HEK293 (cell line): ENCODE measurements around the gene FOXD1.

Source experiments
- FEZF1 ChIP-seq: fragments of 450-650 bp; formaldehyde crosslinking; IDR thresholded peaks from 2 replicates; pipeline ENCODE4 v1.5.1; 2016; ENCODE audit warnings: missing biosample characterization, missing genetic modification characterization
- GLI4 ChIP-seq: fragments of 450-650 bp; formaldehyde crosslinking; IDR thresholded peaks from 2 replicates; pipeline ENCODE4 v1.5.1; 2016; ENCODE audit warnings: missing biosample characterization, missing genetic modification characterization
- KLF10 ChIP-seq: fragments of 450-650 bp; IDR thresholded peaks from 2 replicates; pipeline ENCODE4 v1.5.1; 2018; ENCODE audit warnings: missing biosample characterization, mild to moderate bottlenecking, missing genetic modification characterization
- KLF16 ChIP-seq: fragments of 450-650 bp; formaldehyde crosslinking; IDR thresholded peaks from 2 replicates; pipeline ENCODE4 v1.5.1; 2017; ENCODE audit warnings: missing biosample characterization, missing genetic modification characterization
- MEIS1 ChIP-seq: sonication (generic); formaldehyde crosslinking; IDR thresholded peaks from 2 replicates; pipeline ENCODE4 v1.8.1; 2022; ENCODE audit warnings: missing genetic modification reagents, mild to moderate bottlenecking, borderline replicate concordance
- MZF1 ChIP-seq: fragments of 450-650 bp; formaldehyde crosslinking; IDR thresholded peaks from 2 replicates; pipeline ENCODE4 v1.5.1; 2017; ENCODE audit warnings: missing biosample characterization, missing genetic modification characterization, borderline replicate concordance
- PRDM10 ChIP-seq: fragments of 450-650 bp; formaldehyde crosslinking; IDR thresholded peaks from 2 replicates; pipeline ENCODE4 v1.5.1; 2016; ENCODE audit warnings: missing biosample characterization, missing genetic modification characterization
- PRDM6 ChIP-seq: fragments of 450-650 bp; formaldehyde crosslinking; IDR thresholded peaks from 2 replicates; pipeline ENCODE4 v1.5.1; 2017; ENCODE audit warnings: missing biosample characterization, missing genetic modification characterization
- RBAK ChIP-seq: fragments of 450-650 bp; formaldehyde crosslinking; IDR thresholded peaks from 2 replicates; pipeline ENCODE4 v1.5.1; 2016; ENCODE audit warnings: missing biosample characterization, missing genetic modification characterization
- WT1 ChIP-seq: fragments of 450-650 bp; formaldehyde crosslinking; IDR thresholded peaks from 2 replicates; pipeline ENCODE4 v1.5.1; 2016; ENCODE audit warnings: missing biosample characterization, missing genetic modification characterization
- ZBTB1 ChIP-seq: fragments of 450-650 bp; formaldehyde crosslinking; IDR thresholded peaks from 2 replicates; pipeline ENCODE4 v1.5.1; 2016; ENCODE audit warnings: missing biosample characterization, missing genetic modification characterization
- ZBTB48 ChIP-seq: fragments of 450-650 bp; formaldehyde crosslinking; IDR thresholded peaks from 2 replicates; pipeline ENCODE4 v1.5.1; 2016; ENCODE audit warnings: missing biosample characterization, missing genetic modification characterization
- ZBTB8A ChIP-seq: fragments of 450-650 bp; formaldehyde crosslinking; IDR thresholded peaks from 2 replicates; pipeline ENCODE4 v1.5.1; 2016; ENCODE audit warnings: missing biosample characterization, missing genetic modification characterization
- ZFHX2 ChIP-seq: fragments of 450-650 bp; formaldehyde crosslinking; conservative IDR thresholded peaks from 2 replicates; pipeline ENCODE4 v1.5.1; 2016; ENCODE audit warnings: missing biosample characterization, missing genetic modification characterization
- ZFP37 ChIP-seq: fragments of 450-650 bp; formaldehyde crosslinking; IDR thresholded peaks from 2 replicates; pipeline ENCODE4 v1.5.1; 2016; ENCODE audit warnings: missing biosample characterization, missing genetic modification characterization
- ZFP69B ChIP-seq: fragments of 450-650 bp; formaldehyde crosslinking; IDR thresholded peaks from 2 replicates; pipeline ENCODE4 v1.5.1; 2016; ENCODE audit warnings: missing biosample characterization, missing genetic modification characterization
- ZNF10 ChIP-seq: fragments of 450-650 bp; formaldehyde crosslinking; IDR thresholded peaks from 2 replicates; pipeline ENCODE4 v1.5.1; 2017; ENCODE audit warnings: missing biosample characterization, missing genetic modification characterization
- ZNF121 ChIP-seq: fragments of 450-650 bp; formaldehyde crosslinking; IDR thresholded peaks from 2 replicates; pipeline ENCODE4 v1.5.1; 2016; ENCODE audit warnings: missing biosample characterization, missing genetic modification characterization
- ZNF140 ChIP-seq: fragments of 450-650 bp; formaldehyde crosslinking; IDR thresholded peaks from 2 replicates; pipeline ENCODE4 v1.5.1; 2016; ENCODE audit warnings: missing biosample characterization, missing genetic modification characterization
- ZNF157 ChIP-seq: fragments of 450-650 bp; formaldehyde crosslinking; IDR thresholded peaks from 2 replicates; pipeline ENCODE4 v1.5.1; 2016; ENCODE audit warnings: missing biosample characterization, missing genetic modification characterization
- ZNF223 ChIP-seq: fragments of 450-650 bp; formaldehyde crosslinking; IDR thresholded peaks from 2 replicates; pipeline ENCODE4 v1.5.1; 2016; ENCODE audit warnings: missing biosample characterization, missing genetic modification characterization
- ZNF23 ChIP-seq: fragments of 450-650 bp; formaldehyde crosslinking; IDR thresholded peaks from 2 replicates; pipeline ENCODE4 v1.5.1; 2016; ENCODE audit warnings: missing biosample characterization, missing genetic modification characterization, borderline replicate concordance
- ZNF416 ChIP-seq: fragments of 450-650 bp; formaldehyde crosslinking; IDR thresholded peaks from 2 replicates; pipeline ENCODE4 v1.5.1; 2016; ENCODE audit warnings: missing biosample characterization, missing genetic modification characterization
- ZNF48 ChIP-seq: fragments of 450-650 bp; formaldehyde crosslinking; IDR thresholded peaks from 2 replicates; pipeline ENCODE4 v1.5.1; 2016; ENCODE audit warnings: missing biosample characterization, missing genetic modification characterization
- ZNF530 ChIP-seq: fragments of 450-650 bp; formaldehyde crosslinking; IDR thresholded peaks from 2 replicates; pipeline ENCODE4 v1.5.1; 2016; ENCODE audit warnings: low read depth, missing biosample characterization, missing genetic modification characterization
- ZNF580 ChIP-seq: fragments of 450-650 bp; formaldehyde crosslinking; IDR thresholded peaks from 2 replicates; pipeline ENCODE4 v1.5.1; 2016; ENCODE audit warnings: missing biosample characterization, missing genetic modification characterization
- ZNF610 ChIP-seq: fragments of 450-650 bp; formaldehyde crosslinking; IDR thresholded peaks from 2 replicates; pipeline ENCODE4 v1.5.1; 2016; ENCODE audit warnings: missing biosample characterization, missing genetic modification characterization, borderline replicate concordance
- ZNF623 ChIP-seq: fragments of 450-650 bp; formaldehyde crosslinking; IDR thresholded peaks from 2 replicates; pipeline ENCODE4 v1.5.1; 2016; ENCODE audit warnings: missing biosample characterization, missing genetic modification characterization
- ZNF654 ChIP-seq: fragments of 450-650 bp; formaldehyde crosslinking; IDR thresholded peaks from 2 replicates; pipeline ENCODE4 v1.5.1; 2016; ENCODE audit warnings: low read depth, missing biosample characterization, missing genetic modification characterization
- ZNF660 ChIP-seq: fragments of 450-650 bp; IDR thresholded peaks from 2 replicates; pipeline ENCODE4 v1.5.1; 2018; ENCODE audit warnings: missing biosample characterization, mild to moderate bottlenecking, missing genetic modification characterization
- ZNF701 ChIP-seq: fragments of 450-650 bp; formaldehyde crosslinking; IDR thresholded peaks from 2 replicates; pipeline ENCODE4 v1.5.1; 2016; ENCODE audit warnings: missing biosample characterization, missing genetic modification characterization
- ZNF707 ChIP-seq: fragments of 450-650 bp; formaldehyde crosslinking; IDR thresholded peaks from 2 replicates; pipeline ENCODE4 v1.5.1; 2016; ENCODE audit warnings: missing biosample characterization, missing genetic modification characterization

FOXD1 gene

GRCh38 chr5:73437777-73438644 is 10.6 kb downstream of the FOXD1 start (continued):
- TF ChIP-seq ZFHX2 (tag by site-specific recombination) (no peak), FEZF1 (tag by site-specific recombination) (no peak), ZNF416 (tag by site-specific recombination) (no peak), MZF1 (tag by site-specific recombination) (peak; percentile 75; the same call in 1 of the 2 replicates), ZBTB8A (no peak), PRDM10 (tag by site-specific recombination) (0 out of 2 replicates have a peak, but pooled peaks have one; percentile 7), ZBTB48 (tag by site-specific recombination) (peak; percentile 80), KLF10 (no peak), WT1 (tag by site-specific recombination) (peak; percentile 80), ZNF140 (no peak), ZFP37 (tag by site-specific recombination) (0 out of 2 replicates have a peak, but pooled peaks have one; percentile 3), ZBTB1 (tag by site-specific recombination) (no peak), ZNF701 (tag by site-specific recombination) (no peak), KLF16 (tag by site-specific recombination) (no peak), RBAK (tag by site-specific recombination) (no peak), PRDM6 (tag by site-specific recombination) (peak; percentile 32), ZNF223 (tag by site-specific recombination) (no peak), ZNF121 (tag by site-specific recombination) (no peak), MEIS1 (CRISPR knock-in tag) (no peak), ZNF23 (tag by site-specific recombination) (no peak), ZNF10 (tag by site-specific recombination) (0 out of 2 replicates have a peak, but pooled peaks have one; percentile 4), ZNF654 (no peak), GLI4 (tag by site-specific recombination) (no peak), ZNF48 (tag by site-specific recombination) (no peak), ZNF623 (tag by site-specific recombination) (no peak), ZNF707 (no peak), ZNF610 (tag by site-specific recombination) (no peak), ZNF580 (tag by site-specific recombination) (no peak), ZNF660 (no peak), ZNF157 (tag by site-specific recombination) (no peak), ZFP69B (tag by site-specific recombination) (no peak), ZNF530 (tag by site-specific recombination) (no peak)
- TF ChIP-seq, all 188 proteins: peak for 12
